ENCODE measurements around the gene TMCC1.

- TF ChIP-seq CTCF (IDR thresholded peaks at IDR 0.05) = no peak
- TF ChIP-seq POLR2A (IDR thresholded peaks at IDR 0.05) = no peak
Measured at GRCh38 chr3:129933471-129933870, 40.0 kb upstream of the TMCC1 start.

Data from thyroid gland (tissue), 4 donors.